Natural killer cell treated with Interleukin-12 subunit alpha and Interleukin-12 subunit beta and Interleukin-15 and Interleukin-18, amount 100 ng/mL, for 72 hours (primary cell): Measurements from ENCODE around the gene HOXD11. TPM values are rescaled to one million over a fixed set of nuclear protein-coding genes. Genes with fewer than 3 reads are reported as not detected.

Experiments used
- ATAC-seq, 2 donors: fragments of 150-1000 bp; cut with Tn5 transposase in 1 of 2; sonication (Bioruptor Pico), chemical (Tn5 transposase) in 1 of 2; 2 replicates each; pipeline ENCODE4 v1.10.0; 2021
- DNase-seq: peaks from one replicate; pipeline ENCODE4 v3.0.0; 2022; ENCODE audit warnings: low spot score
- H3K27ac Mint-ChIP-seq, 2 donors: 1 replicate in 1 of 2; 2 replicates in 1 of 2; pipeline ENCODE4 v1.8.0; 2022; ENCODE audit warnings: mixed read lengths in 2 of 2, mild to moderate bottlenecking in 1 of 2, moderate library complexity in 1 of 2
- H3K27me3 Mint-ChIP-seq, 2 donors: 1 replicate in 1 of 2; 2 replicates in 1 of 2; pipeline ENCODE4 v1.8.0; 2022; ENCODE audit warnings: mixed read lengths in 2 of 2
- H3K36me3 Mint-ChIP-seq: one replicate; pipeline ENCODE4 v1.8.0; 2022; ENCODE audit warnings: mixed read lengths
- H3K4me1 Mint-ChIP-seq, 2 donors: 1 replicate in 1 of 2; 2 replicates in 1 of 2; pipeline ENCODE4 v1.8.0; 2022; ENCODE audit warnings: low read depth in 2 of 2, mixed read lengths in 2 of 2, mild to moderate bottlenecking in 1 of 2
- H3K4me3 Mint-ChIP-seq: one replicate; pipeline ENCODE4 v1.8.0; 2022; ENCODE audit warnings: mixed read lengths
- H3K9me3 Mint-ChIP-seq: 2 replicates; pipeline ENCODE4 v1.8.0; 2022; ENCODE audit warnings: mixed read lengths
- total RNA-seq, 2 donors: library from RNA; stranded (reverse); gene quantifications; one replicate each; pipeline ENCODE4 v1.2.3, GENCODE V29; 2022

HOXD11 gene
- total RNA-seq, 2 donors from 2014 or later: not detected

GRCh38 chr2:176093898-176094249 lies 13.2 kb upstream of the HOXD11 start:
- no peaks in the 10 kb centered on the region for H3K36me3 Mint-ChIP-seq
- no peak overlapping the region for H3K27ac Mint-ChIP-seq
- DNase-seq: no peak
- peaks cover 20 to 22% of the 10 kb centered on the region in 2 donors for H3K4me1 Mint-ChIP-seq
- H3K4me3 Mint-ChIP-seq: peak overlapping the region; percentile 5
- no peak for ATAC-seq
- H3K27me3 Mint-ChIP-seq: peaks cover 60 to 75% of the 10 kb centered on the region in 2 donors
- H3K9me3 Mint-ChIP-seq: no peaks in the 10 kb centered on the region

GRCh38 chr2:176094349-176094748 lies 12.7 kb upstream of the HOXD11 start:
- H3K9me3 Mint-ChIP-seq: no peaks in the 10 kb centered on the region
- no peak for ATAC-seq
- H3K27me3 Mint-ChIP-seq: peaks cover 61 to 71% of the 10 kb centered on the region in 2 donors

DNA sequence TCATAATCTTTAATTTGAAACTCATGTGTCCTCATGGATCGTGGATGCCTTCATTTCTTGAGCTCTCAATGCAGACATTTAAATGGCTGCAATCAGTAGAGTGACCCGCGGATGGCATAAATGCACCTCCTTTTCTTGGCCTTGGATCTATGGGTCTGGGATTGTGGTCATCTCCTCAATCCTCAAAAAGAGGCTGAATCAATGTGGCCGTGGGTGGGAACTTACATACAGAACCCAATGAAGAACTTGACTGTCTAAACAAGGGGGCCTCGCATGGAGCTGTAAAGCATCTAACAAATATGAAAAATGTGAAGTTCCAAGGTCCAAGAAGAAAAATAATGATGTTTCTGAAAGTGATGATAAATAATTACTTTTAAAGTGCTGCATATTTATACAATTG lies 11.7 kb upstream of the HOXD11 start:
- no peak for DNase-seq
- H3K36me3 Mint-ChIP-seq: no peaks in the 10 kb centered on the region
- H3K4me1 Mint-ChIP-seq: peaks cover 20 to 22% of the 10 kb centered on the region in 2 donors
- peaks cover 62% of the 10 kb centered on the region in 2 donors for H3K27me3 Mint-ChIP-seq
- H3K4me3 Mint-ChIP-seq: no peak overlapping the region
- no peak for ATAC-seq
- H3K9me3 Mint-ChIP-seq: no peaks in the 10 kb centered on the region
- no peak overlapping the region for H3K27ac Mint-ChIP-seq

More at GRCh38 chr2:176094349-176094748, 12.7 kb upstream of the HOXD11 start:
- H3K36me3 Mint-ChIP-seq: no peaks in the 10 kb centered on the region
- no peak for DNase-seq
- no peak overlapping the region for H3K27ac Mint-ChIP-seq
- H3K4me3 Mint-ChIP-seq: no peak overlapping the region
- peaks cover 20 to 22% of the 10 kb centered on the region in 2 donors for H3K4me1 Mint-ChIP-seq

DNA sequence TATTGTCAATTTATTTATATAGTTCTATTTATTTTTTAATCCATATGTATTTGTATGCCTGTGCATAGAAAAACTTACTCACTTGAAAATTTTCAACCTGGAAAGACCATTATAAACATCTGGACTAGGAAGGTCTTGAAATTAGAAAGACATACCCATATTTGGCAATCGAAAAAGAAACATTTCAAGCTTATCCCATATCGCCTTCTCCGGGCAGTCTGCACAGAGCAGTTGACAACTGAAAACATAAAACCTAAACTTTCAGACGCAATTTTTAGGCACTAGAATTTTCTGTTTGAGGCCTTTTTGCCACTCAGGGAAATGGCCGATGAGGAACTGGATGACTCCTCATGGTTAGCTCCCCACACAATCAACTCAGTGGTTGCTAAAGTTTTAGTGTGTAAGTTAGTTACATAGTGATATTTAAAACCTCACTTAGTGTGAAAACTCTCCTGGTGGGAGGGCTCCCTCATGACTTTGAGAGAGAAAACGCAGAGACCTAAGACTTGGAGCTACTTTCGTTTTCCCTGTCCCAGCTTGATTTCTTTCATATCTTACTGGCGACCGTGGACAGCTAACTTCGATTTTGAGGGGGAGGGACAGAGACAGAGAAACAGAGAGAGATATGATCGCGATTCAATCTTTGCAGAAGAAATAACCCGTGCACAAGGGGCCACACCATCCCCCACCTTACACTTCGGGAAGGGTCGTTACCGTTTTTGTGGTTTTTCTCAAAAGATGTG lies 10.7 kb upstream of the HOXD11 start:
- H3K4me3 Mint-ChIP-seq: peak overlapping the region; percentile 71
- ATAC-seq (no peak), DNase-seq (no peak)
- peaks cover 53 to 63% of the 10 kb centered on the region in 2 donors for H3K27me3 Mint-ChIP-seq
- no peak overlapping the region for H3K27ac Mint-ChIP-seq
- peaks cover 20 to 22% of the 10 kb centered on the region in 2 donors for H3K4me1 Mint-ChIP-seq
- no peaks in the 10 kb centered on the region for H3K9me3 Mint-ChIP-seq
- no peaks in the 10 kb centered on the region for H3K36me3 Mint-ChIP-seq

- peak; percentile 73 to 78 for ATAC-seq
- no peaks in the 10 kb centered on the region for H3K36me3 Mint-ChIP-seq
- DNase-seq: no peak
- peak overlapping the region; percentile 71 for H3K4me3 Mint-ChIP-seq
- peaks cover 15 to 18% of the 10 kb centered on the region in 2 donors for H3K4me1 Mint-ChIP-seq
- H3K27ac Mint-ChIP-seq: no peak overlapping the region
- no peaks in the 10 kb centered on the region for H3K9me3 Mint-ChIP-seq
- H3K27me3 Mint-ChIP-seq: peaks cover 50 to 61% of the 10 kb centered on the region in 2 donors
These were observed 9.9 kb upstream of the HOXD11 start for GRCh38 chr2:176096986-176097819.

- Mint-ChIP-seq H3K4me3 (peak overlapping the region; percentile 71), H3K9me3 (no peaks in the 10 kb centered on the region), H3K4me1 (peaks cover 15 to 18% of the 10 kb centered on the region in 2 donors), H3K27me3 (peaks cover 57 to 65% of the 10 kb centered on the region in 2 donors), H3K27ac (no peak overlapping the region), H3K36me3 (no peaks in the 10 kb centered on the region)
- ATAC-seq (no peak), DNase-seq (no peak)
These were observed 9.2 kb upstream of the HOXD11 start for GRCh38 chr2:176097820-176098365.

GRCh38 chr2:176098366-176099158 lies 8.5 kb upstream of the HOXD11 start:
- no peak for DNase-seq
- no peak overlapping the region for H3K27ac Mint-ChIP-seq
- H3K36me3 Mint-ChIP-seq: no peaks in the 10 kb centered on the region
- H3K4me3 Mint-ChIP-seq: no peak overlapping the region
- peaks cover 61 to 63% of the 10 kb centered on the region in 2 donors for H3K27me3 Mint-ChIP-seq
- H3K4me1 Mint-ChIP-seq: peaks cover 15 to 16% of the 10 kb centered on the region in 2 donors
- no peaks in the 10 kb centered on the region for H3K9me3 Mint-ChIP-seq
- ATAC-seq: no peak

- Mint-ChIP-seq H3K27ac (no peak overlapping the region), H3K4me3 (no peak overlapping the region), H3K36me3 (no peaks in the 10 kb centered on the region), H3K9me3 (no peaks in the 10 kb centered on the region), H3K4me1 (peaks cover 13 to 15% of the 10 kb centered on the region in 2 donors), H3K27me3 (peaks cover 61% of the 10 kb centered on the region in 2 donors)
- DNase-seq (no peak), ATAC-seq (no peak)
These were observed 7.8 kb upstream of the HOXD11 start for GRCh38 chr2:176099159-176099727.

GRCh38 chr2:176099728-176100546 lies 7.1 kb upstream of the HOXD11 start, which contains the start of gene HOXD12:
HOXD12 (plus strand) TSS chr2:176099795; CDS start chr2:176099802, 7 bp downstream.
- no peak within 1 kb of the TSS for H3K27ac Mint-ChIP-seq
- H3K9me3 Mint-ChIP-seq: no peaks in the 10 kb centered on the region
- no peaks in the 10 kb centered on the region for H3K36me3 Mint-ChIP-seq
- peak; percentile 14 to 15 for ATAC-seq
- peaks cover 15% of the 10 kb centered on the region in 2 donors for H3K4me1 Mint-ChIP-seq
- H3K27me3 Mint-ChIP-seq: peaks cover 61 to 62% of the 10 kb centered on the region in 2 donors
- no peak for DNase-seq
- no peak within 1 kb of the TSS for H3K4me3 Mint-ChIP-seq

- Mint-ChIP-seq H3K9me3 (no peaks in the 10 kb centered on the region), H3K27ac (no peak overlapping the region), H3K27me3 (peaks cover 61 to 63% of the 10 kb centered on the region in 2 donors), H3K4me3 (no peak overlapping the region), H3K36me3 (no peaks in the 10 kb centered on the region), H3K4me1 (peaks cover 15 to 18% of the 10 kb centered on the region in 2 donors)
- ATAC-seq (no peak), DNase-seq (peak; percentile 12)
These were observed 6.4 kb upstream of the HOXD11 start for GRCh38 chr2:176100547-176101140.

DNA sequence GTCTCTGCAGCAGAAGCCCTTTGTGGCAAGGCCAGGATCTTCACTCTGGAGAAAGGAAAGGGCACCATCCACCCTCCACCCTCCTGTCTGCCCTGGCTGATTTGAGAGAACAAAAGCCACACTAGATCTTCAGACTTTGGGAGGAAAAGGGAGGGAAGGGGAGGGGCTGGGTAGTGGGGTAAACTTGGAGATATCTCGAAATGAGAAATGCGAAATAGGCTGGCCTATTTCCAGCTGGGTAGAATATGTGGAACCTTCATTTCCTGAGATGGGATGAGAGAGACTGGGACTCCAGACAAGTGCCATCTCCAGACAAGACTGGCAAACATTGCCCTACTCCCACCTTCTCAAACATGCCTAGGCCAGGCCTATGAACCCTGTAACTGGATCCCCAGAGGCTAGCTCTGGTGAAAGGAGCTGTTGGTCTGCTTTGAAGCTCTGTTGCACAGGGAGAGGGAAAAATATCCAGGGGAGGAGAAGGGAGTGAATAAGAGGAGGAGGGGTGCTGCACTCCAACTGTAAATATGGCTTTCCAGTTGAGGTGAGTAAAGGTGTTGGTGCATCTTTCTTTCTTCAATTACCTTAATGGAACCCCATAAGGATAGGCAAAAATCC lies 5.8 kb upstream of the HOXD11 start:
- DNase-seq: no peak
- Mint-ChIP-seq H3K36me3 (peaks cover 5% of the 10 kb centered on the region), H3K4me1 (peaks cover 21 to 23% of the 10 kb centered on the region in 2 donors), H3K9me3 (no peaks in the 10 kb centered on the region), H3K27ac (no peak overlapping the region), H3K4me3 (no peak overlapping the region), H3K27me3 (peaks cover 64 to 69% of the 10 kb centered on the region in 2 donors)
- ATAC-seq: no peak

DNA sequence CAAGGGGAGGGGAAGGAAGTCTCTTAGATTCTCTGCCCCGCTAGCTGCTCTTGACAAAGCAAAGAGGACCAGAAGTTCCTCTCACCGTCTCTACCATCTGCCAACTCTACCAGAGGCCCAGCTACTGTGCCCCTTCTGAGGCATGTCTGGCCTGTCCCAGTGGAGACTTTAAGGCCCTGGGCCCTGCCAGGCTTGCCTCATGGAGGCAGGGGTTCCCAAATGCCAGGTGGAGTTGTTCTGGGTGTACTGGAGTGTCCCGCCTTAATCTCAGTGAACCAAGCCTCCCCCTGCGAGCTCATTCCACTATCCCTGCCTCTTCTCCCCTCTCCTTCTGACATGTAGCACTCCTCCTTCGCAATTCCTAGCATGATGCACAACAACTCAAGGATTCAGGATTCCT lies 5.2 kb upstream of the HOXD11 start:
- H3K36me3 Mint-ChIP-seq: peaks cover 7% of the 10 kb centered on the region
- no peak overlapping the region for H3K4me3 Mint-ChIP-seq
- ATAC-seq (no peak), DNase-seq (no peak)
- H3K27me3 Mint-ChIP-seq: peaks cover 62 to 66% of the 10 kb centered on the region in 2 donors
- H3K9me3 Mint-ChIP-seq: no peaks in the 10 kb centered on the region
- H3K27ac Mint-ChIP-seq: no peak overlapping the region
- peaks cover 18 to 21% of the 10 kb centered on the region in 2 donors for H3K4me1 Mint-ChIP-seq
